ENCODE results near the gene FGF14.

FGF14 gene

DNA sequence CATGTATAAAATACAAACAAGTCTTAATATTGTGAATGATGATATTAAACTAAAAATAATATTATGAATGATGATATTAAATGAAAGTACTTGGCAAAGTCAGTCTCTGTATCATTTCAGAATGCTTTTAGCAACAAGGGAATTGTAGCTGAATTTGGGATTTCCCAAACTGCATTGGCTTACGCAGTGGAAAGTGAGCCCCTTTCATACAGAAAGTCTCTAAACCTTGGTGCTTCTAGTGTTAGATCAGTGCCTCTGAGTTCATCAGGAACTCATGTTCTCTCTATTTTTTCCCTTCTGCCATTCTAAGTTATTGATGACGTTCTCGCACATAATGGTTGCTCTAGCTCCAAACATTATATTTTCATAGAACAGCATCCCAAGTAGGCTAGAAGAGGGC, 649.4 kb downstream of the FGF14 start:
- DNase-seq = no peak

DNA sequence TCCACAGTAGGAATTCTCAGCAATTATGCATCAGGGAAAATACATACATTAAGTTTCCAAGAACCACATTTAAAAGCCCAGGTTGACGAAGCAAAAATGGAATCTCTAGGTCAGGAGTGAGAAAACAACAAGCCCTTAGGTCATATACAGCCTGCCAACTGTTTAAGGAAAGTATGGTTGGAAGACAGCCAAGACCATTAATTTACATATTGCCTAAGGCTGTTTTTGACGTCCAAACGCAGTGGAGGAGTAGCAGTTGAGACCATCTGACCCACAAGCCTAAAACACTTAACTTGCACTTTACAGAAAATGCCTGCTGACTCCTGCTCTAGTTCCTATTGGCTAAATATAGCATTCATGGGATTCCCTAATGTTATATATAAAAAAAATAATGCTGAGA, 650.4 kb downstream of the FGF14 start:
- DNase-seq = no peak

- DNase-seq = no peak
Observed at GRCh38 chr13:101749584-101749983, 652.3 kb downstream of the FGF14 start.

- no peak for DNase-seq
Observed at GRCh38 chr13:101747039-101747438, 654.8 kb downstream of the FGF14 start.

- DNase-seq = no peak
Observed at GRCh38 chr13:101746513-101746912, 655.3 kb downstream of the FGF14 start.

DNA sequence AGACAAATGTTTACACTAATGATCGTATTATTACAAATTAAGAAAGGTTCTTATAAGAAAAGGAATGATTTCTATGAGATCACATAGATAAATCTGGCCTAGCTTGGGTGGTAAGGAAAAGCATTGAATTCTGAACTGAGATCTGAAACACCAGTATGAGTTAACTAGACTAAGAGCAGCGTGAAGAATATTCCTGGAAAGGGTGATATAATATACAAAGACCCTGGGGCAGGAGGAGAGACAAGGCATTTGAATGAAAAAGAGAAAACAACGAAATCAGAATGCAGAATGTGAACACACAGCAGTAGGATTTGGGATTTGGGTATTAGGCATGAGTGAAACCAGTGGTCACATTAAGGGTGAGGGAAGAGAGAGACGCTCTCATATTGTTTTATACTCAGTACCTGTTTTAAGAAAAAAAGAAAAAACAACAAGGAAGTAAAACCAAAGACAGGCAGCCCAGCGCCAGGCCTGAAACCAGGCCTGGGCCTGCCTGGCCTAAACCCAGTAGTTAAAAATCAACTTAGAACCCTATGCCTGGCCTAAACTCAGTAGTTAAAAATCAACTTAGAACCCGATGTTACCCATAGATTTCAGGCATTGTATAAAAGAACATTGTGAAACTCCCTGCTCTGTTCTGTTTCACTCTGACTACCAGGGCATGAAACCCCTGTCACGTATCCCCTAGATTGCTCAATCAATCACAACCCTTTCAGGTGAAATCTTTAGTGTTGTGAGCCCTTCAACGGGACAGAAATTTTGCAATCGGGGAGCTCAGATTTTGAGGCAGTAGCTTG, 662.3 kb downstream of the FGF14 start:
- DNase-seq = no peak

GRCh38 chr13:101738336-101738735, 663.5 kb downstream of the FGF14 start:
- DNase-seq = no peak

GRCh38 chr13:101736566-101736965, 665.3 kb downstream of the FGF14 start:
- DNase-seq = no peak

DNA sequence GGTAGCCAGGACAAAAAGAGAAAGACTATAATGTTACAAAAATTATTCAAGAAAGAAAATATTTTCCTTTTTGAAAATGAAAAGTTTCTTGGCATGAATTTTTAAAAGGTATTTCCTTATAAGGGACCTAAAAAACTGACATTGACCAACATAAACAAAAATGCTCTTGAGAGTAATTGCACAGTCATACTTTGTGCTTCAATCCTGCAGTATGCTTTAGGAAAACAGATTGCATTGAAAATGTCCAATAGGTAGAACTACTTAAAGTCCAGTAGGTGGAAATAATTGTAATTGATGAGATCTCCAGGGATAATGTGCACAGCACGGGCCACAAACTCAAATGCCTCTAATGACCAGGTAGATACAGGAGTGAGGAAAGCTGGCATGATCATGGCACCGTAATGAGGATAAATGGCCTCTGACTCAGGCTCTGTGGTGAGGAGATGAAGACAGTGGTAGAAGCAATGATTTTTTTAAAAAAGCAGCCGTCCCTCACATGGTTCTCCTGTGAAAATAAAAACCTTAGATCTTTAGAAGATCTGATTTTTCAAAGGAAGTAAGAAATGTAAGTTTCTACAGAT, 671.3 kb downstream of the FGF14 start:
- DNase-seq = no peak

- no peak for DNase-seq
Observed at GRCh38 chr13:101728615-101729014, 673.2 kb downstream of the FGF14 start.

GRCh38 chr13:101728021-101728420, 673.8 kb downstream of the FGF14 start:
- DNase-seq = no peak

DNA sequence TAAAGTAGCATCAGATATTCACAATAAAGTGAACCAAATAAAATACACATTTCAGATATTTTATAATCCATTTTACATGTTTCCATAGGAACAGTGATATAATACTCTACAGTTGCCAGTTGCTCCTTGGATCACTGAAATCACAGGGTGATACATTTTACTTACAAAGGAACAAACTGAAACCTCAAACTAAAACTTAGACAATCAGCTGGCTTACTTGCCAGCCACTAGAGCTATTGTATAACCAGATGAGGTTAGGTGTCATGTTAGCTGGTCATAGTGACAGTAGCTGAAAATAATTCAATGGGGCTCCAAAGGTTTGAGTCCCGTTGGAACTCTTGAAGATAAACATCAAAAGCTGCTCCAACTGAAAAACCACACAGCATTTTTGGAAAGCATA, 674.7 kb downstream of the FGF14 start:
- no peak for DNase-seq

DNA sequence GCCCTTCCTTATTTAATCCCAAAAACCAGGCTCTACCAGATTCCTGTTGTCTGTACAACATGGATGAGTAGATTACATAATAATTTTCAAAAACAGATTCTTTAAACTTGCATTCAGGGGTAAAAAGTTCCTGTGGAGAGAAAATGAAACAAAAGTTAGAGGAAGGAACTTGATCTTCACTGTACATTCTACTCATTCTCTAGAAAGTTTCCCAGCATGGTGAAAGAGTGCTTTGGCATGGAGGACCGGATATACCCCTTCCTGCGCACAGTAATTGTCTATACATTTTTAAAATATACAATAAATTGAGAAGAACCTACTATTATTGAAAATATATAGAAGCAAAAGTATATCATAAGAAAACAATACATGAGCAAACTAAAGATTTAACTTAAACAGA, 675.2 kb downstream of the FGF14 start:
- no peak for DNase-seq

DNA sequence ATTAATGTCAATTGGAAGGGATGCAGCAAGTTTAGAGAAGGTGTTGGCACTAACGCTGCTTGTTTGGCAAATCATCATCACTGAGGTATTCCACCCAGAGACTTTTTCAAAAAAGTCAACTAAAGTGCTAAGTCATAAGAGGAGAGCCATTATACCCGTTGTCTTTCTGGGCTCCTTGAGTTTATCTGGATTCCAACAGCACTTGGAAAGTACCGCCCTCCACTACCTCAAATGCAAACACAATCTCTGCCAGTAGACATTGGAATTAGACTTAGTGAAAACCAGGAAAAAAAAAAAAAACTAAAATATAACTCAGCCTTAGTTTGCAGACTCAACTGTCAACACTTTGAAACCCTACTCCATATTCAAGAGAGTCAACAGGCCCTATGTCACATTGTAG, 683.4 kb downstream of the FGF14 start:
- DNase-seq = no peak

DNA sequence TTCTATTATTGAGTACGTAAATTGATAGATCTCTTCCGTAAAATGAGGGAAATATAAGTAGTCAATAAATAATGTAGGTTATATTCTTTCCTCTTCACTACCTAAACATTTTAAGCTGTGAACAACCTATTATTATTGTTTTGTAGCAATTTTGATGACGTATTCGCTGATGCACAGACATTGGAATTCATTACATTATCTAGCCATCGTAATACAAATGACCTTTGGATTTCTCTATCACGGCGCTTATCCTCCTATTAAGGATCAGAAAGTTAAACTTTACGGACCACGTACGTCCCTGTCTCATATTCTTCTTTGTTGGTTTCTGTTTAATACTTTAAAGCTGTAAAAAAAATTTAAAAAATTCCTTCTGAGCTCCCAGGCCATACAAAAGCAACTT, 684.5 kb downstream of the FGF14 start:
- no peak for DNase-seq

DNA sequence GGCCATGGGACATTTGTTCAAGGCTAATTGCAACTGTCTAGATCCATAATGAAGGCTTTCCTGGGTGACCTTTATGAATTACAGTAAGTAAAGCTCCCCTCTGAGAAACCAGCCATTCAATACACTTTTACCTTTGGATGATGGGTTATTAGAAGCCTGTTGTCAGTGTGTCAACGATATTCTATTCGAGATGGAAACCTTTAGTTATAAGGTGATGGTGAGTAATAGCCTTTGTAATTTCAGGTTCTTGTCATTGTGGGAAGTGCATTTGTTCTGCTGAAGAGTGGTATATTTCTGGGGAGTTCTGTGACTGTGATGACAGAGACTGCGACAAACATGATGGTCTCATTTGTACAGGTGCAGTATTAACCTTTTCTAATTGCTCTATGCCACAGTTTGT, 687.7 kb downstream of the FGF14 start:
- DNase-seq = no peak

- no peak for DNase-seq
Observed at GRCh38 chr13:101712026-101712348, 689.9 kb downstream of the FGF14 start.

GRCh38 chr13:101711307-101712025, 690.4 kb downstream of the FGF14 start:
- DNase-seq = no peak

DNA sequence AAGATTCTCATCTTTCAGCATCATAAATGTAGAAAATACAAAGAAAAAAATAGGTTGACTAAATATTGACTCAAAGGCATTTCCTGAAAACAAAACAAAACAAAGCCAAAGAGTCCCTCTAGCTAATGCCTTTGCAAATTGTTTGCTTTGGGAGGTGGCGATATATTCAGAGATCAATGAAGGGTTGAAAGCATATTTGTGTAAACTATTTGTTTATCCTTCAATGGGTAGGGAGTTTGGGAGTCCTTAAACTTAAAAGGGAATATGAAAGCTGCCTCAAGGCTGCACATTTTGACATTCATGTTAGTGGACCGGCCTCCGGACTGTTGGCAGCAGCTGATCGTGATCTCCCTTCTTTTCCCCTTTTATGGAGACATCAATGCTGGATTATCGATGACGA, 691.9 kb downstream of the FGF14 start:
- no peak for DNase-seq

GRCh38 chr13:101708115-101708514, 693.7 kb downstream of the FGF14 start:
- DNase-seq = no peak

DNA sequence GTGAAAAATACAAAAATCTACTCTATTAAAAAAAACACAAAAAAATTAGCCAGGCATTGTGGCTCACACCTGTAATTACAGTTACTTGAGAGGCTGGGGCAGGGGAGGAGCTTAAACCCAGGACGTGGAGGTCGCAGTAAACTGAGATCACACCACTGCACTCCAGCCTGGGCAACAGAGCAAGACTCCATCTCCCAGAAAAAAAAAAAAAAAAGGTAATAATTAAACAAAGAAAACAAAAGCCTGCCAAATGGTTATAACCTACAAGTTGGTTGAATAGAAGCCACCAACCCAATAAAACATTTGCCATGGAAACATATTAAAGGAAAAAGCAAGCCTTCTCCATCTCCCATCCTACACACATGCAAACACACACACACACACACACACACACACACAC, 694.2 kb downstream of the FGF14 start:
- no peak for DNase-seq

- DNase-seq = peak; percentile 9
Observed at GRCh38 chr13:101706651-101707050, 695.2 kb downstream of the FGF14 start.

DNA sequence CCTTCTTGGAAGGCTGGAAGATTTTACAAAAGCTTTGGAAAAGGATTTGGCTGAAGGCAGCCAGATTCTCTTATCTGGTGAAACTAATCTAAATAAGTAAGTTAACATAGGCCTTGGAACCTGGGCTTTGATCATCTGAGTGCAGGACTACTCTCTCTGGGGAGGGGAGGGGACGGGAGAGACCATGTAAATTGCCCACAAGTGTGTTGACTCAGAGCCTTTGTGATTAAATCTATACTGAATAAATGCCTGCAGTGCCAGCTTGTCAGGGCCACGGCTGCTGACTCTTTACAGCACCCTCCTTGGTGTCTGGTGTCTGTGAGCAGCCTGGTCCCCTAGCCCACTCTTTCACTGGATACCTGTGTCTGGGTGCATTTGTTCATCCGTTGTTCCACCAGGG, 698.0 kb downstream of the FGF14 start:
- DNase-seq = no peak

DNA sequence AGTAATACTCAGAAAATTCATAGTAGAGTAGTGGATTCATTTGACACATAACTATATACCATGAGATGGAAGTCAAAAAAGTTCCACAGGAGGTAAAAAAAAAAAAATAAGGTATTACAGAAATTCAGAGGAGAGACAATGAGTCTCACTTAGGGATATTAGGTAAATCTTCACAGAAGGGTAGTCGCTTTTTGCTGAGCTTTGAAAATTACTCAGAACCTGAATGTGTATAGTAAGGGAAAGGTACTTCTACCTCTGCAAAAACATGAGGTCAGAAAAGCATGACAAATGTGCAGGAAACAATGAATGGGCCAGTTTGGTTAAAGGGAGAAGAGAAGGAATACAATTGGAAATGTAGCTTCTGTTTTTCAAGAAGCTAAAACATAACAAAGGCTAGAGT, 698.8 kb downstream of the FGF14 start:
- DNase-seq = no peak

Data from activated CD4-positive, alpha-beta T cell treated with anti-CD3 and anti-CD28 coated beads for 48 hours (primary cell).